ENCODE measurements around the gene KCNIP4. TPM values are rescaled to one million over a fixed set of nuclear protein-coding genes. Genes with fewer than 3 reads are reported as not detected.

Gene KCNIP4
- total RNA-seq, 1 donor from 2014 or later = not detected

DNA sequence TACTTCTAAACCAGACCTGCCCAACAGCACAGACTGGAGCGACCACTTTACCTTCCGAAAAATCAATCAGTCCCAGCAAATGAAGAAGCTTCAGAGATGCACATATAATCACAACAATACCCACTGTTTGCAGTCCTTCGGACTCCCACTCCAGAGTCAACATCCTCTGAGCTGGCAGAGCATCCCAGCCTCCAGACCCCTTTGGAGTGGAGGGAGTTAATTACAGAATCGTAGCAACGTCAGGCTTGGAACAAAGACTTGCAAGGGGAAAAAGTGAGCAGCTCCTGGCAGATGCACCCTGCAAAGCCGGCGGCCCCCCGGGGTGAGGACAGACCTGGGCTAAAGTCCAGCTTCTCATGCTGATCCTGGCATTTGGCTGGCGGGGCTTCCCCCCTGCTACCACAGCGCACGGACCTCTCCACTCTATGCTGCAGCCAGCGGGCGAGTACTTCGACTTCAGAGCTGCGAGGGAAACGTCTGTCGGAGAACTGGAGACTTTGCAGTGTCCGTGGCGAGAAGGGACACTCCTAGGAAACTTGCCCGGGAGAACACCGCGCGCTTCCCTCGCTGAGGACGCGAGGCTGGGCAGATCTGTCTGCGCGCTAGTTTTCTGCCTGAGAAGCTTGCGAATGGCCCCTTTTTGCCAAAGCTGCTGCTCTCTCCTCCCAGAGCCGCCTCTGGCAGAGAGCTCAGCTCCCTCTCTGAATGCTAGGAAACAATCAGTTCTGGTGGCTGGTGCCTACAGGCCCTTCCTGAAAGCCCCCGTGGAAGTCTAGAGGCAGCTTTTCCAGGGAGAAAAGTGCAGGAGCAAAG lies 964.6 kb downstream of the KCNIP4 start:
- Histone ChIP-seq H3K4me3 (no peak overlapping the region), H3K4me1 (no peaks in the 10 kb centered on the region), H3K36me3 (no peaks in the 10 kb centered on the region), H3K9me3 (no peaks in the 10 kb centered on the region), H3K27ac (no peak overlapping the region), H3K27me3 (peaks cover 25% of the 10 kb centered on the region)
- ATAC-seq = no peak
- TF ChIP-seq, protein P1, sequence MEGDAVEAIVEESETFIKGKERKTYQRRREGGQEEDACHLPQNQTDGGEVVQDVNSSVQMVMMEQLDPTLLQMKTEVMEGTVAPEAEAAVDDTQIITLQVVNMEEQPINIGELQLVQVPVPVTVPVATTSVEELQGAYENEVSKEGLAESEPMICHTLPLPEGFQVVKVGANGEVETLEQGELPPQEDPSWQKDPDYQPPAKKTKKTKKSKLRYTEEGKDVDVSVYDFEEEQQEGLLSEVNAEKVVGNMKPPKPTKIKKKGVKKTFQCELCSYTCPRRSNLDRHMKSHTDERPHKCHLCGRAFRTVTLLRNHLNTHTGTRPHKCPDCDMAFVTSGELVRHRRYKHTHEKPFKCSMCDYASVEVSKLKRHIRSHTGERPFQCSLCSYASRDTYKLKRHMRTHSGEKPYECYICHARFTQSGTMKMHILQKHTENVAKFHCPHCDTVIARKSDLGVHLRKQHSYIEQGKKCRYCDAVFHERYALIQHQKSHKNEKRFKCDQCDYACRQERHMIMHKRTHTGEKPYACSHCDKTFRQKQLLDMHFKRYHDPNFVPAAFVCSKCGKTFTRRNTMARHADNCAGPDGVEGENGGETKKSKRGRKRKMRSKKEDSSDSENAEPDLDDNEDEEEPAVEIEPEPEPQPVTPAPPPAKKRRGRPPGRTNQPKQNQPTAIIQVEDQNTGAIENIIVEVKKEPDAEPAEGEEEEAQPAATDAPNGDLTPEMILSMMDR (IDR thresholded peaks at IDR 0.05) = no peak
- peak; percentile 62 for DNase-seq
- intact Hi-C loops (cut with DNase I) = no loop called here

DNA sequence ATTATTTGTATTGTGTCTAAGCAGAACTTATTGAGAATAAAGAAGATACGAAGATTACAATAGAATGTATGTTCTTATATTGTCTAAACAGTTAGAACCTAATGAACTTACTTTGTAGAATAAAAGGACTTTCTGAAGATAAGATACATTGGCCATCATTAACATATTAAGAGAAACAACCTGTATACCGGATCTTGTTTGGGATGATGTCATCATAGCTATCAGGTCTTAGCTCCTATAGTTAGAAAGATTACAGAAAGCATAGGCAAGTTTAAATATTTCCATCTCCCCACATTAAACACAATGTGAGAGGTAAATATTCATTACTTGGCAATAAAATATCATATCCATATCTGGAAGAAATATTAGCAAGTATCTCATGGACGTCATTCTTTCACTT lies 966.0 kb downstream of the KCNIP4 start:
- Histone ChIP-seq H3K9me3 (no peaks in the 10 kb centered on the region), H3K4me1 (no peaks in the 10 kb centered on the region), H3K27ac (no peak overlapping the region), H3K4me3 (no peak overlapping the region), H3K27me3 (peaks cover 25% of the 10 kb centered on the region), H3K36me3 (no peaks in the 10 kb centered on the region)
- ATAC-seq (no peak), DNase-seq (no peak)
- TF ChIP-seq, protein P1 (IDR thresholded peaks at IDR 0.05) = no peak
- intact Hi-C loops (cut with DNase I) = no loop called here

DNA sequence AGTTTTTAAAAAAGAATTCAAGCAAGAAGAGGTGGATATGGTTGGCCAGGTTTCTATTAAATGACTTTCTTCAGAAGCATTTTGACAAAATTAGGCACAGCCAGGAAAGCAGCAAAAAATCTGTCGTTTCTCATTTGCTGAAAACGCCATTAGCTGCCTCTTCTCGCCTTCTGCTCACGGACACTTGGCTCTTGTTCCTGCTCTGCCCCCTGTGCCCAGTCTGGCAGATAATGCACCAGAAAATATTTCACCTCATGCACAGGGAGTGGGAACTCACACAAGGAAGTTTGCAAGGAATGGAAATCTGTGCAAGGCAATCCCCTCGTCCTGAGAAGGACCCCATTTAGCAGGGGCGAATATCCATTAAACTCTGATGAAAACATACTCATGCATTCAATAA lies 988.3 kb downstream of the KCNIP4 start:
- ATAC-seq (no peak), DNase-seq (no peak)
- H3K27me3 ChIP-seq = no peaks in the 10 kb centered on the region
- no peak overlapping the region for H3K27ac ChIP-seq
- no peaks in the 10 kb centered on the region for H3K4me1 ChIP-seq
- TF ChIP-seq, protein P1 (IDR thresholded peaks at IDR 0.05) = no peak
- H3K36me3 ChIP-seq = no peaks in the 10 kb centered on the region
- intact Hi-C loops (cut with DNase I) = no loop called here
- no peak overlapping the region for H3K4me3 ChIP-seq
- H3K9me3 ChIP-seq = no peaks in the 10 kb centered on the region

DNA sequence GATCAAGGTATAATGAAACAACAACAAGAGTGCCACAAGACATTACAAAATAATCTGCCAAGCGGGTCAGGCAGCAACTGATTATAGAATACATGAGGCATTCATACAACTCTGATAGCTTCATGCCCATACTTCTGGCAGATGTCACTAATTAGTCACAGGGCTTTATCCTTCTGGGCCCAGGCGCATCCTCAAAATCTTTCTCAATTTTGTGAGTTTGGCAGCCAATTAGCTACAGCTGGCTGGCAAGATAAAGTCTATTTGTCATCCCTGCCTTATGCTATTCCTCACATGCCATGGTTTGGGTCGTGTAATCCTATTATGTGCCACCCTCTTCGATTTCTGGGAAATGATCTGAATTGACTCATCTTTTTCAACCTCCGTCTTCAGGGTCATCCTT lies 994.0 kb downstream of the KCNIP4 start:
- Histone ChIP-seq H3K27me3 (no peaks in the 10 kb centered on the region), H3K9me3 (no peaks in the 10 kb centered on the region), H3K4me1 (no peaks in the 10 kb centered on the region), H3K4me3 (no peak overlapping the region), H3K27ac (no peak overlapping the region), H3K36me3 (no peaks in the 10 kb centered on the region)
- DNase-seq (no peak), ATAC-seq (no peak)
- TF ChIP-seq, protein P1 (IDR thresholded peaks at IDR 0.05) = no peak
- intact Hi-C loops (cut with DNase I) = no loop called here

DNA sequence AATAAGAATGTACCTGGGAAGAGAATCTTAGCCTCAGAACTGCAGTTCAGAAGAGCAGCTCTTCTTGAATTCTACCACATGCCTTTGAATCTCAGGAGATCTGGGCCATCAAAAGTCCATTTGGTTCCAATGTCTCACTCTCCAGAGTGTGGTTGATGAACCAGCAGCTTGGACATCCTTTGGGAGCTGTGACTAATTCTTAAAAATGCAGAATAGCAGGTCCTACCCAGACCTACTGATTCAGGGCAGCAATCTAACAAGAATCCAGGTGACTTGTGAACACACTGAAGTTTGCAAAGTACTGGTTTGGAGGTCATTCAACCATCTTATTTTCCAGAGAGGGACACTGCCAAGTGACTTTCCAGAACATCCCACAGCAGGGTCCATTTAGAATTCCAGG lies 1003.6 kb downstream of the KCNIP4 start:
- ATAC-seq = no peak
- intact Hi-C loops (cut with DNase I) = no loop called here
- H3K36me3 ChIP-seq = no peaks in the 10 kb centered on the region
- TF ChIP-seq, protein P1 (IDR thresholded peaks at IDR 0.05) = no peak
- H3K4me1 ChIP-seq = no peaks in the 10 kb centered on the region
- H3K9me3 ChIP-seq = no peaks in the 10 kb centered on the region
- H3K4me3 ChIP-seq = no peak overlapping the region
- no peaks in the 10 kb centered on the region for H3K27me3 ChIP-seq
- DNase-seq = no peak
- no peak overlapping the region for H3K27ac ChIP-seq

Data from upper lobe of right lung (tissue), 1 donor.